ENCODE measurements around the gene PTPRJ.

PTPRJ gene

DNA sequence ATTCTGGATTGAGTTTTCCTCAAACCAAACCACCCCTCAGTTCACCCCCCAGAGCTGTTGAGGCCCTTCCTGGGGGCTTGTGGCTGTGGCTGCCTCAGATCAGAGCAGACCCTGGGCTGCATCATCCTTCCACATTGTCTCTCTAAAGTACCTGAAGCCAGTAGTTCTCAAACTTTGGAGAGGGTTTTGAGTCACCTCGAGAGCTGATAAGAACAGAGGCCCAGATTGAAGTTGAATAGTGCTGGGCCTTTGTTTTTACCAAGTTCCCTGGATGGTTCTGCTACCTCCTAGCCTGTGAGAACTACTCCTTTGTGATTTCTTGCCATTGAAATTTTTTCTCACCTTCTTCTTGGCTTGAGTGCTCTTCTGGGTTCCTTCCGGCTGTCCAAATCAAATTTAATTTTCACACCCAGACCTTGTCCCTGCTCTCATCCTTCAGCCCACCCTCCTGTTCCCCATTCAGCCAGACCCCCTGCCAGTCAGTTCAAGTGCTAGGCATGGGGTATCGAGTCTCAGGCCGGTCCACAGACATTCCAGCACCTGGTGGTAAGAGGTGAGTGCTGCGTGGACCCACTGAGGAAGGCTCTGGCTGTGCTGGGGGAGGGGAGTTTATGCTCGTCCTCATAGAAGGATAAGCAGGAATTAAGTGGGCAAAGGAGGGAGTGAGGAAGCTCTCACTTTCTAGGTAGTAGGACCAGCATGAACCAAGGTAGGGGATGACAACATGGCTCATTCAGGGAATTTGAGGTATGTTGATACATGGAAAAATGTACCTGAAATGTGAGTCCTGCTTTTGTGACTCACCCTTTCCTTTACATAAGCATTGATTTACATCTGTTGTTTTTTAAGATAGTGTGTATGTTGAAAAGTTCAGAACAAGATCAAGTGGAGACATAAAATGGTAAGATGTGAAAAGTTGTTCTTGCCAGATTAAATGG, 116.5 kb downstream of the PTPRJ start:
- DNase-seq: no peak

DNA sequence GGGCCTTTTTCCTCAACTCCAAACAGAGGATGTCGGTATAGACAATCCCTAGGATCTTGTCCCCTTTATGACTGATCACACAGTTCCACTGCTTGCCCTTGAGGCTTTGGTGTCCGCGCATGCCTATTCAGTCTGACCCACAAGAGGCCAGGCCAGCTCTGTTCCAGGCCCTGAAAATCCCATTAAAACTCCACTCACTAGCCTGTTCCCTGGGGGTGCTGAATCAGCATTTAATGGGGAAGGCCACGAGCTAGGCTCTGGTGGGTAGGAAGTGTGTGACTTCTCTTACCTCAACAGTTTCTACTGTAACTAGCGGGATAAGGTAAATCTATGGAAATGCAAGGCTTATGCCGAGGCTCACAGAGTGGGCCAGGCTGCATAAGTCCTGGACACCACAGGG, 117.7 kb downstream of the PTPRJ start:
- DNase-seq: no peak

DNA sequence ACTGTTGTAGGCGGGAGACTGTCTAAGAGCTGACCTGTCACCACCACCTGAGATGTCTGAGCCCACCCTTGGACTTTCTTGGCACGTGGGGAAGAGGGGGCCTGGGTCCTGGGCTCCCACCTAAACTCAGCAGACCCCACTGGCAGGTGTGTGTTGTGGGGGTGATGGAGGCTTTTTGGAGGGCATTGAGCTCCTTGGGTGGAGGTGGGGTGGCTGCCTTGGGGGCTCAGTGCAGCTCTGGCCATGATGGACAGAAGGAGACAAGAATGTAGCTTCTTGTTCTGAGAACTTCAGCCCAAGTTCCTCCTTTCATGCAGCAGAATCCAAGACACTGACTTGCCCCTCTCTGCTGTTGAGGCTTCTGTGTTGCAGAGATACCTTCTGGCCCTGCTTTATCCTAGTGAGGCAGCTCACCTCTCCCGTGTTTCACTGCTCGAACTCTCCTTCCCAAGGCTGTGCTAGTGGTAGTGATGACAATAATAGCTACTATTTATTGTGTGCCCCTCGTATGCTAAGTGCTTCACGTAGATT, 119.6 kb downstream of the PTPRJ start:
- no peak for DNase-seq

DNA sequence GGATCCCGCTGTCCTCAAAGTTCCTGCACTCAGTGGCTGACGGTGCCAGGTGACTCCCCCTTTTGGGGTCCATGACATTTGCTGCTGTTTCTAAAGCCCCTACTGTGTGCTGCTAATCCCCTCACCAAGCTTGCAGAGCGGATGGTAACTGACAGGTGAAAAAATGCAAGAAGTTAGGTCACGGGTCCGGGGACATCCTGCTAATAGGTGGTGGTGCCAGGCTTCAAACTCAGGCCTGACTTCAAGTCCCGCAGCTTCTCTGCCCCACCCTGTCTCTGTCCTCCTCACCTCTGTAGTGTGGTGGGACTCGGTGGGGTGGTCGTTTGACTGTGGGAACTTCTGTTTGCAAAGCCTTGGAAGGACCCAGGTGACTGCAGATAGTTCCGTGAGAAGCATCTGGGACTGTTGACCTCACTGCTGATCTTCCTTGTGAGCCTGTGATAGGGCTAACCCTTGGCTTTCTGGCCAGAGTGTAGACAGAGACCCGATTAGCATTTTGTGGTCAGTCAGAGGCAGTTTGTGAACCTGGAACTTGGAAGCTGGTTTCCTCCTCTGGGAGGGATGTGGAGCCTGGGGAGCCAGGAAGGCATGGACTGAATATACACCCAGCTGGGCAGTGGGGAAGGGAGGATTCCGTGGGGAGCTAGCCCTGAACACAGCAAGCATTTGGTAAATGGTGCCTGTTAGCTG, 120.8 kb downstream of the PTPRJ start:
- DNase-seq: no peak

DNA sequence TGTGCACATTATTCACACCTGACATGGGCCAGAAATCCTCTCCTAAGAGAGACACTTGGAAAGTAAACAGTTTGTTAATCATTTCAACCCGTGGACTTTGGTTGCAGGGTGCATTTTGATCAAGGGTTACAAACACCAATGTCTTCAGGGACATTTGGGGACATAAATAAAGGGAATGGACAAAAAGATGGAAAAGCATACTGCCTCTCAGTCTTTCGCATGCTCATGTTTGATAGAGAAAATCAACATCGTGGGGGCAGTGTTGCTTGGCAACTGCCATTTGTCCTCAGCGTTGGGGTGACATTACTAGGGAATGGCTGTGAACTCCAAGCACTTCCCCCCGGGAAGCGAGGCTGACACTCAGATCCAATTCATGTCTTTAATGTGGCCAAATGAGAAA, 121.6 kb downstream of the PTPRJ start:
- no peak for DNase-seq

DNA sequence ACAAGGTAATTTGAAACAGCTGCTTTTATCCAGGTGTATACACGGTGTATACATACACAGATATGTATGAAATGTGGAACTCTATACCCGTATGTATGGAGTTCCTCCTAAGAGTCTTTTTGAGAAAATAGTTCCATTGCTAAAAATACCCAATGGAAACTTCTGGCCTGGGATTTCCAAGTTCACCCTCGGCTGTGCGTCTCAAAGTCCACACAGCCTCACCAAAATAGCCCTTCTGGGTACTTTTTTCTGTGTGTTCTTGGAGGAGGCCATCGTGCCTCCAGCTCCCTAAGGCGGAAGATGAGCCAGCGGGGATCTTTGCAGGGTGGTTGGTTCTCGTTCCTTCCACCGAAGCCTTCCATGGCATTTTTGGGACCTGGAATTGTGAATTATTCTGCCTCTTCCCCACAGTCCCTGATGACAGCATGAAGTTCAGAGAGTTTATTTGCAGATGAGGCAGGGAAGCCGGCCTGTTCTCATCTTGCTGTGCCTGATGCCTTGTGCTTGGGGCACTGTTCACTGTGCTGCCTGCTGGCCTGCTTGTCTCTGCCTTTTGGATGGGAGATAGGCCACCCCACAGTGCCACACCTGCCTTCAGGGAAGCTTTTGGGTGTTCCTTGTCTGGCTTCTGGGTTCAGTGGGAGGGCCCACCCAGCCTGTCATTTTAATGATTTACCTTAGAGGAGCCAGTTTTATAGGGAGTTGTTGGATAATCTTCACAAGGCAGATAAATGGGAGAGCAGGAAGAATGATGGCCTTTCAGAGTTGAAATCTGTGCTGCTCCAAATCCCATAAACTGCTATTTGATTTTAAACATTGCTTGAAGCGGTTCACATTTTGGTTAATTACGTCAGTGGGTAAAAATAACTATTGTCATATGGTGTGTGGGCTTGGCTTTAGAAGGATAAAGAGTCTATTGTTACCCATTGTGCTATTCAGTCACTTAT, 123.5 kb downstream of the PTPRJ start:
- DNase-seq: no peak

DNA sequence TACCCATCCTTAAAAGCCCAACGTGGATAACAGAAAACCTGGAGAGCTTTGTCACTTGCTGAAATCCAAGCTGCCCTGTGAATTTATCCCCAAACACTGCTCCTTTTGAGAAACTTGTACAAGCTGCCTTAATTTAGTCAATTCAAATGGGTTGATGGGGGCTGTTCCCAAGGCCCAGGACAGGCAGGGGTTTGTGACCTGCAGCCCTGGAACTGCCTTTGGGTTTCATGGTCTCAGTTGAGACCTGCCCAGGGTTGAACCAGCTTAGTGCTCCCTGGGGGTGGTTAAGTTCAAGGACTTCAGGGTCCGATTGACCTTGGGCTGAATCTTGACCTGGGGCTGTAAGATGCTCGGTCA, 124.2 kb downstream of the PTPRJ start:
- no peak for DNase-seq

DNA sequence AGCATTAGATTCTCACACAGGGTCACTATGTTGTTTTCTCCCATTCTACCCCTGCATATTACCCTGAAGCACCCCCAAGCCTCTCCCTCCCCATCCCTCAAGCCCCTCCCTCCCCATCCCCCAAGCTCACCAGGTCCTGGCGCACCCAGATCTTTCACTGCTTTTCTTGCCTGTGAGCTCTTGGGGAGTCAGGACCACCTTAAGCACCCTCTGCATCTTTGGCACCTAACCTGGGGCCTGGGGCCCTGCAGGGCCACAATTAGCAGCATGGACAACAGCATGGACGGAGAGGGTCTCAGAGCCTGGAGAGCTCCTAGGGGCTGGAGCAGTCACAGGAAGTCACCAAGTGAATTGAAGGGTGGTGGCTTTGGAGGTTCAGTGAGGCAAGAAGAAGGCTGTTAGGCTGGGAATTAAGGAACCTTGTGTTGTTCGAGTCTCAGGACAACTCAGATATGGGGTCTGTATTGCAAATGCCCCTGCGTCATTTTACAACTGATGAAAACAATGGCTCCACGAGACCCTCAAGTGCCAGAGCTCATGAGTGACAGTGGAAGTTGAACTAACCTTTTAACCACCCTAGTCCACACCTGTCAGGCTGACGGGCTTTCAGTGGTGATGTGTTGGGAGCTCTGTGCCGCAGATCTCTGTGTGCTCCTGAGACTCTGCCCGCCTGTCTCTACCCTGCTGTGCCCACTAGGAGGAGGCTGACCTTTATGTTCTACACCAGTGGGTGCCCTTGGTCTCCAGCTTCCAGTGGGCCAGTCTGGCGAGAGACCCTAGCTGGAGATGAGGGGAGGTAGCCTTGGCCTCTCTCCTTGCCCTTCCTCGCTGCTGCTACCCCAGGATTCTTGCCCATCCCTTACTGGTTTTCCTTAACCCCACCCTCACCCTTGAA, 125.0 kb downstream of the PTPRJ start:
- DNase-seq: no peak

DNA sequence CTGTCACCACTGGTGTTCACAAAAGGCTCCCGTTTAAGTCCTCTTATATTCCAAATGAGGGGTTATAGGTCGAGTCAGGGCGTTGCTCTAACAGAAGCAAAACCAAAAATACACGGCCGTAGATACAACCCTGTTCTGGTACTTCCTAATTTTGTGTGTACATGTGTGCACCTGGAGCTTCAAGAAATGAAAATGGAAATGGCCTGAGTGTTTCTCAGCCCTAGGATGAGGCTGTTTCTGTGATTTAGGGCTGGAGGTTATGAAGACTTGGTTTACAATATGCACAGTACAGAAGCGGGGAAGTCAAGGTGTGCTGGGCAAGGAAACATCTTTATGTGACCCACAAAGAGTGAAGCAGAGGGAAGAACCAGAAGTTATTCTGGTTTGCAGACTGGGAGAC, 125.8 kb downstream of the PTPRJ start:
- DNase-seq: no peak

DNA sequence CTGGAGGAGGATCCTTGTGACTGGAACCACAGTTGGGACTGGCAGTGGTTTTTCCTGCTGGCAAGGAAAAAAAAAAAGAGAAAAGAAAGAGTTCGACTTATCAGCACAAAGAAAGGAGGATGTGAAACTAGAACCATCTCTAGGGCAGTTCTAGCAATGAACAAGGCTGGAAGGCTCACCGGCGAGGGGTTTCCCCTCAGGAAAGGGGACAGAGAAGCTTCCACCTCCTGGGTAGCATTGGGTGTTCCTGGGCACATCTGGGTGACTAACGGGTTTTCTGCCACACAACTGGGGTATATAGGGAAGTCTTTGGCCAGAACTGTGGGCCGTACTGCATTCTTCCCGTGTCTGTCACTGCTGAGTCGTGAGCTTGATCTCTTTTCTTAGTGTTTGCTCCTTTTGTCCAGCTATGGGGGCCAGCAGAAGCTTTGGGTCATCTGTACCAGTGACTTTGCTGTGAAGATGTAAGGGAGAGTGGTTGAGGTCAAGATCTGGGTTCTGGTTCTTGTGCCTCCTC, 126.9 kb downstream of the PTPRJ start:
- no peak for DNase-seq

DNA sequence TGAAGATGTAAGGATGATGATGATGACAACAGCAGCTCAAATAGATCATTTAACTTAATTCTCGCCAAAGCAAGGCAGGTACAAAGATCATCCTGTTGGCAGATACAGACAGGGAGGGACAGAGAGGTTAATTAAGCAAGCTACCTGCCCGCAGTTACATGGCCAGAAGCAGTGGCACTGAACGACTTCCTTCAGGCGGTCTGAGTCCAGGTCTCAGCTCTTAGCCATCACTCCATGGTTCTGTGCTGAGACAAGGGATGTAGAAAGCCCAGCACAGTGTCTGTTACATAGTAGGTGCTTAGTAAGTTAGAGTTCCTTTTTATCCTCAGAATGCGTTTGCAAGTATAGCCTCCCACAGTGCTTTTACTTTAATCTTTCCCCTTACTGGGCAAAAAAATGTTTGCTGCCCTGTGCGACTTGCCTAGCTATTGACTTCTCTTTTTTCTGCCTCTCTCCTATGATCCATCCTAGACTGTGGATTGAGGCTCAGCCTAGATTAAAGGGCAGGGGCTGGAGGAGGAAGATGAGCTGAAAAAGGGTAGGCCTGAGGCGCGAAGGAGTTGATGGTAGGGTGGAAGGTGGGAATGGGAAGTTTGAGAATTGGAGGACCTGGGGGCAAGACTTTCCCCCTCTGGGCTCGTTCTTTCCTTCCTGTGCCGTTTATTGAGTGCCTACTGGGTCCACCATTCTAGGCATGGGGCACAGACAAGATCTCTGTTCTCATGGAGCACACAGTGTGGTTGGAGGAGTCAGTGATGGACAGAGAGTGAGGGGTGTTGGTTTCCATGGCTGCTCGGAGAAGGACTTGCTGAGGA, 128.1 kb downstream of the PTPRJ start:
- DNase-seq: no peak

DNA sequence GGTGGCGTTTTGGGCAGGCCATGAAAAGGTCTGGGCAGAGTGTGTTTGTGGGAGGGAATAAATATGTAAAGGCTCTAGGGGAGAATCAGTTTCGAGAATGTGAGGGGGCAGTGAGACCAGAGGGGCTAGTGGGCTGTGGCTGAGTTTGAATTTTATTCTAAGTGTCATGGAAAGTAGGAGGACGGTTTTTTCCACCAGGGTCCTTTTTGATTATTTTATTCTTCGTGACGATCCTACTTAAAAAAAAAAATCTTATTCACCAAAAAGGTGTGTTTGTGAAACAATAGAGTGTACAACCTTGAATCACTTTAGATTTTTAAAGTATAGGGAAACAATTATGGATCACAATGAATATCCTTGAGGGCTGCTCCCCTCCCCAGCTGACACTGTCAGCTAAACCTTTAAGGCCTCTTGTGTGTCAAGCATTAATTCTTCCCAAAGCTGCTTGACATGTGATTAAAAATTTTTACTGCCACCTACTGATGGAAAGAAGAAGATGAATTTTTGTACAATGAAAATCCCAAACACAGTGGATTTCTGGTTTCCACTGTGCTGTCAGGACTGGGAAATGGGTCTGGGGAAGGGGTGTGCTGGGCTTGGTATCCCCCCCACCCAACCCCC, 128.8 kb downstream of the PTPRJ start:
- no peak for DNase-seq

DNA sequence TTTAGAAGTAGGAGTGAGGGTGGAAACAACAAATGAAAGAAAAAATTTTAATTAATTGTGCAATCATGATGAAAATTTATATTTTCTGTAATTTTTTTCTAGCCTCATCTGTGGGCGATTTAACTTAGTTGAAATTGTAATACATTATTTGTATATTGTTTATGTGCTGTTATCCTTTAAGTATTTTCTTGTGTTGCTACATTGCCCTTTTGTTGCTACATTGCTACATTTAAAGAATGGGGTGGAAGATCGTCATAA, 130.1 kb downstream of the PTPRJ start:
- no peak for DNase-seq

DNA sequence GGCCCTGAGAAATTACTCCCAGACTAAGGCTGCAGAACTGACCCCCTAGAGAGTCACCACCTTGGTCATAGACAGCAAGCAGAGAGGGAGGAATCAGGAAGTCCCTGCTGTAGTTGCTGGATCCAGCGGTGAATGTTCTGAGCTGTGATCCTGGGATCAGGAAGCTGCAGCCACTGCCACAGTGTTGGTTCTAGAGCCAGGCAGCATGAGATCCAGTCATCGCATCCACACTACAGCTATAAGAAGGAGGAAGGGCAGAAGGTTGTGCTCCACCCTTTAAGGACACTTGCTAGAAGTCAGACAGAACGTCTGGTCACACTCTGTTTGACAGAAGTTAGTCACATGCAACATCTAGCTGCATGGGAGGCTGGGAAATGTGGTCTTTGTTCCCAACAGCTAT, 131.5 kb downstream of the PTPRJ start:
- no peak for DNase-seq

DNA sequence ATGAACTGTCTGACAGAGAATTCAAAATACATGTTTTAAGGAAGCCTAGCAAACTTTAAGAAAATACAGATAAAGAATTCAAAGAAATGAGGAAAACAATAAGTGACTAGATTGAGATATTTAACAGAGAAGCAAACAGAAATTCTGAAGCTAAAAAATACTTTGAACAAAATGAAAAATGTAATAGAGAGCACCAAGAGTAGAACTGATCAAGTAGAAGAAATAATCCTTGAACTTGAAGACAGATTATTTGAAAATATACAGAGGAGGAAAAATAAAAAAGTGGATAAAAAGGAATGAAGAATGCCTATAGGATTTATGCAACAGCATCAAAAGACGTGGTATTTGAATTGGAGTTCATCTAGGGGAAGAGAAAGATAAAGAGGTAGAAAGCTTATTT, 134.4 kb downstream of the PTPRJ start:
- no peak for DNase-seq

DNA sequence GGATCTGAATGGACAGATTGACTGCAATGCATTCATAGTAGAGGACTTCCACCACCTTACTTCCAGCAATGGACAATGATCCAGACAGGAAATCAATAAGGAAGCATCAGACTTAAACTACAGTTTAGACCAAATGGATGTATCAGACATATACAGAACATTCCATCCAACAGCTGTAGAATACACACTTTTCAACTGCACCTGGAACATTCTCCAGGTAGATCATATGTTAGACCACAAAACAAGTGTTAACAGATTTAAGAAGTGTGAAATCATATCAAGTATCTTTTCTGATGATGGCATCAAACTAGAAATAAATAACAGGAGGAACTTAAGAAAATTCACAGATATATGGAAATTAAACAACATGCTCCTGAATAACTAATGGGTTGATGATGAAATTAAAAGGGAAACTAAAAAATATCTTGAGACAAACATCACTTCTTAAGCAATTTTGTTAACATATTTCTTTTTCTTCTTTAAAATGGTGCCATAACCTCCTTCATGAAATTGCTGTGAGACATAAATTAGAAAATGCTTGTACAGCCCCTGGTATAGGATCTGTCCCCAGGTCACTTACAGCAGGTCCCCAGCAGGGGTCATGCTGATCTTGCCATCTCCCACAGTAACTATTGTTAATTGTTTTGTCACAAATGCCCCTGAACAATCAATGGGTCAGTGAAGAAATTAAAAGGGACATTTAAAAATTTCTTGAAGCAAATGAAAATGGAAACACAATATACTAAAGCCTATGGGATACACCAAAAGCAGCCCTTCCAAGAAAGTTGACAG, 136.3 kb downstream of the PTPRJ start:
- no peak for DNase-seq

DNA sequence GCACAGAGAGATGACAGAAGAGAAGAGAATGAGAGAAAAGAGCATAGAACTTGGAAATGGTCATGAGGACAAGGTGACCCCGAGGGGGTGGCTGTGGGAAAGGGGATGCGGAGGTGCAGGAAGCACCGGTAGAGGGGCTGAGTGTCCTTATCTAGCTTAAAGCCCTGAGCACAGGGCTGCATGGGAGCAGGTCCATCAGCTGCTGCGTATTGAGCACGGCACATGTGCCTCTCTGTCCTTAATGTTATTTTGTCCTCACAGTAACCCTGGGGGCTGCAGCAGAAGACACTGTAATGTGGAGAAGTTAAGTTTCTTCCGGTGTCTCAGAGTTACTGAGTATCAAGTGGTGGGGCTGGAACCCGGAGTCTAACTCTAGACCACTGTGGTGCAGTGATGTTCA, 141.9 kb downstream of the PTPRJ start:
- no peak for DNase-seq

DNA sequence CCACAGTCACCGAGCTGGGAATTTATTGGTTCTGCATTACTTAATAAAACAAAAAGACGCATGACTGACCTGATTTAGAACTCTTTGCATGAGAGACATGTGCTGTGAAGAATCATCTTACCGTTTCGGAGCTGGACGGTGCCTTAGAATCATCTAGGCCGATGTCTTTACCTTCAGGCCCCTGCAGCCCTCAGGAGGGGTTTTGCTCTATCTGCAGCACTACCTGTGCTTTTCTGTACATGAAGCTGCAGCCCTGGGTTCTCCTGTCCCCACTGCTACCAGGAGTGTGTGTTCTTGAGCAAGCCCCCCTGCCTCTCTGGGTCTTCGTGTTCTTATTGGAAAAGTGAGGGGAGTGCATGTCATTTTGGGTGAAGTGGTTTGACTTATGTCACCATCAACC, 142.3 kb downstream of the PTPRJ start:
- no peak for DNase-seq

DNA sequence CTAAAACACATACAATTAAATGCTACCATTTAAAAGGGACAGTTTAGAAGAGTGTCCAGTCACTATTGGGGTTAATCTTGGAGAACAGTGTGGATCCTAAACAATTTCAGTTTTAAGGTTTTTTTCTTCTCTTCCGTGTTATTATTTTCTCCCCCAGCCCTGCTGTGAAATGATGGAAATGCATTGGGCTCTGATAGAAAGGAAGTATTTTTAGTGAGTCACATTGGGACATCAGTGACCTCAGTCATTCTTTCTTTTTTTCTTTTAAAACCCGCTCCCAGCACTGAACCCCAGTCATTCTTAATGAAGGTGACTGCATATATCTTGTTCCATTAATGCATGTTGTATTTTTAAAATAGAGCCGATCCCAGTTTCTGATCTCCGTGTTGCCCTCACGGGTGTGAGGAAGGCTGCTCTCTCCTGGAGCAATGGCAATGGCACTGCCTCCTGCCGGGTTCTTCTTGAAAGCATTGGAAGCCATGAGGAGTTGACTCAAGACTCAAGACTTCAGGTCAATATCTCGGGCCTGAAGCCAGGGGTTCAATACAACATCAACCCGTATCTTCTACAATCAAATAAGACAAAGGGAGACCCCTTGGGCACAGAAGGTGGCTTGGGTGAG, 143.0 kb downstream of the PTPRJ start:
- no peak for DNase-seq

All from GF-D8 (cell line).